Measurements from ENCODE around the gene MTHFS. TPM values are rescaled to one million over a fixed set of nuclear protein-coding genes. Genes with fewer than 3 reads are reported as not detected.

Gene MTHFS
- polyA plus RNA-seq, 1 donor (not counting 4 experiments of a cell fraction or from before 2014, with no cell fraction given) = 33.8 TPM

- Histone ChIP-seq H4K20me1 (ENCODE audit: control insufficient read depth, extremely low read depth, insufficient read depth, low read length) (no peaks in the 10 kb centered on the region), H3K4me3 (ENCODE audit: control insufficient read depth in 2 of 3, extremely low read depth in 1 of 3, insufficient read depth in 2 of 3, low read depth in 1 of 3, low read length in 3 of 3) (no peak overlapping the region), H3K4me2 (ENCODE audit: control insufficient read depth, extremely low read depth, insufficient read depth, low read depth, low read length) (no peak overlapping the region), H3K27me3 (ENCODE audit: control insufficient read depth, extremely low read depth, insufficient read depth, low read length) (no peaks in the 10 kb centered on the region), H3K36me3 (ENCODE audit: control insufficient read depth in 2 of 2, extremely low read depth in 1 of 2, insufficient read depth in 2 of 2, low read length in 2 of 2) (peaks cover 0 to 5% of the 10 kb centered on the region in 2 experiments), H3K27ac (ENCODE audit: control insufficient read depth, insufficient read depth, low read length) (no peak overlapping the region), H3K9ac (ENCODE audit: control insufficient read depth, extremely low read depth, insufficient read depth, low read length) (no peak overlapping the region), H3K79me2 (ENCODE audit: control insufficient read depth, insufficient read depth, low read length) (no peaks in the 10 kb centered on the region), H3K9me1 (ENCODE audit: control insufficient read depth, extremely low read depth, insufficient read depth, low read length) (no peaks in the 10 kb centered on the region), H2AFZ (ENCODE audit: control insufficient read depth, low read length) (no peak overlapping the region), H3K9me3 (ENCODE audit: control insufficient read depth, low read depth, low read length) (peaks cover 4% of the 10 kb centered on the region), H3K4me1 (ENCODE audit: control insufficient read depth, extremely low read depth, insufficient read depth, low read length) (peaks cover 7% of the 10 kb centered on the region)
- dilution Hi-C loops (cut with MboI; ENCODE audit: extremely low pct_ligation_motif_present, low sequenced_read_pairs) = no loop called here
- DNase-seq (ENCODE audit: low read depth, low spot score) (no peak), FAIRE-seq (peak; percentile 60)
- TF ChIP-seq EZH2 (IDR thresholded peaks at IDR 0.05; ENCODE audit: low read length) (no peak), CTCF (optimal IDR thresholded peaks at IDR 0.05 in 1 of 3, IDR thresholded peaks at IDR 0.05 in 1 of 3, conservative IDR thresholded peaks at IDR 0.05 in 1 of 3; ENCODE audit: extremely low read depth in 1 of 3, insufficient read depth in 2 of 3, low read length in 3 of 3) (no peak)
These were observed 22.6 kb downstream of the MTHFS start for GRCh38 chr15:79874242-79874641.

- H3K9me1 ChIP-seq (ENCODE audit: control insufficient read depth, extremely low read depth, insufficient read depth, low read length) = no peaks in the 10 kb centered on the region
- TF ChIP-seq EZH2 (IDR thresholded peaks at IDR 0.05; ENCODE audit: low read length) (no peak), CTCF (optimal IDR thresholded peaks at IDR 0.05 in 1 of 3, IDR thresholded peaks at IDR 0.05 in 1 of 3, conservative IDR thresholded peaks at IDR 0.05 in 1 of 3; ENCODE audit: extremely low read depth in 1 of 3, insufficient read depth in 2 of 3, low read length in 3 of 3) (no peak)
- no peaks in the 10 kb centered on the region for H3K9me3 ChIP-seq (ENCODE audit: control insufficient read depth, low read depth, low read length)
- no peak overlapping the region for H3K9ac ChIP-seq (ENCODE audit: control insufficient read depth, extremely low read depth, insufficient read depth, low read length)
- no peak overlapping the region for H3K27ac ChIP-seq (ENCODE audit: control insufficient read depth, insufficient read depth, low read length)
- no peaks in the 10 kb centered on the region for H3K27me3 ChIP-seq (ENCODE audit: control insufficient read depth, extremely low read depth, insufficient read depth, low read length)
- no peaks in the 10 kb centered on the region for H3K79me2 ChIP-seq (ENCODE audit: control insufficient read depth, insufficient read depth, low read length)
- peaks cover 7% of the 10 kb centered on the region for H3K4me1 ChIP-seq (ENCODE audit: control insufficient read depth, extremely low read depth, insufficient read depth, low read length)
- peaks cover 0 to 3% of the 10 kb centered on the region in 2 experiments for H3K36me3 ChIP-seq (ENCODE audit: control insufficient read depth in 2 of 2, extremely low read depth in 1 of 2, insufficient read depth in 2 of 2, low read length in 2 of 2)
- no peak overlapping the region for H3K4me2 ChIP-seq (ENCODE audit: control insufficient read depth, extremely low read depth, insufficient read depth, low read depth, low read length)
- H4K20me1 ChIP-seq (ENCODE audit: control insufficient read depth, extremely low read depth, insufficient read depth, low read length) = no peaks in the 10 kb centered on the region
- DNase-seq (ENCODE audit: low read depth, low spot score) (no peak), FAIRE-seq (no peak)
- H2AFZ ChIP-seq (ENCODE audit: control insufficient read depth, low read length) = no peak overlapping the region
- dilution Hi-C loops (cut with MboI; ENCODE audit: extremely low pct_ligation_motif_present, low sequenced_read_pairs) = no loop called here
- no peak overlapping the region for H3K4me3 ChIP-seq (ENCODE audit: control insufficient read depth in 2 of 3, extremely low read depth in 1 of 3, insufficient read depth in 2 of 3, low read depth in 1 of 3, low read length in 3 of 3)
These were observed 24.3 kb downstream of the MTHFS start for GRCh38 chr15:79872358-79873017.
